IMR-90 (cell line): ENCODE measurements around the gene MED26. TPM values are rescaled to one million over a fixed set of nuclear protein-coding genes. Genes with fewer than 3 reads are reported as not detected.

Experiments used
- ATAC-seq: fragments of 200-7000 bp; cut with Tn5 transposase; 2 replicates; pipeline ENCODE4 v1.9.1; 2020; ENCODE audit warnings: low read depth, mild to moderate bottlenecking, moderate library complexity
- BruUV-seq: library from RNA; stranded (reverse); fragments of 400-500 nt; replicated peaks from 2 replicates; lab custom pipeline; 2021; lab: Mats Ljungman, UMichigan
- CTCF ChIA-PET: fragments of 300-600 bp; formaldehyde crosslinking; extraction: SDS; loops from one replicate; lab custom pipeline; 2021; ENCODE audit warnings: antibody characterized with exemption; lab: Yijun Ruan, JAX
- POLR2A ChIA-PET: fragments of 300-600 bp; sonication (Branson Sonifier 250); formaldehyde crosslinking; loops from one replicate; lab custom pipeline; 2022; ENCODE audit warnings: antibody characterized with exemption; ENCODE audit not compliant: unreplicated experiment; lab: Charles Lee
- DNase-seq: peaks from one replicate; pipeline ENCODE4 v3.0.0; 2013
- H2AFZ ChIP-seq: replicated peaks from 2 replicates; pipeline ENCODE3; 2013; ENCODE audit warnings: low read length, mild to moderate bottlenecking; ENCODE audit not compliant: poor library complexity
- H2AK5ac ChIP-seq: 2 replicates; pipeline ENCODE4 v1.6.1; 2013; ENCODE audit warnings: low read depth, low read length, inconsistent platforms
- H2AK9ac ChIP-seq: replicated peaks from 2 replicates; pipeline ENCODE3; 2013; ENCODE audit warnings: mild to moderate bottlenecking, low read depth, low read length, moderate library complexity; ENCODE audit not compliant: poor library complexity
- H2BK120ac ChIP-seq: 2 replicates; pipeline ENCODE4 v1.6.1; 2013; ENCODE audit warnings: low read depth, low read length, inconsistent platforms
- H2BK15ac ChIP-seq: 3 replicates; pipeline ENCODE4 v1.6.1; 2013; ENCODE audit warnings: low read depth, low read length, inconsistent platforms
- H2BK20ac ChIP-seq: 2 replicates; pipeline ENCODE4 v1.6.1; 2013; ENCODE audit warnings: low read depth, mild to moderate bottlenecking, inconsistent platforms, low read length, moderate library complexity
- H2BK5ac ChIP-seq: 2 replicates; pipeline ENCODE4 v1.6.1; 2013; ENCODE audit warnings: mild to moderate bottlenecking, low read depth, low read length, inconsistent platforms; ENCODE audit not compliant: poor library complexity, severe bottlenecking
- H3K14ac ChIP-seq: replicated peaks from 2 replicates; pipeline ENCODE4 v1.6.1; 2013; ENCODE audit warnings: low read depth, low read length, inconsistent platforms
- H3K18ac ChIP-seq: 2 replicates; pipeline ENCODE4 v1.6.1; 2013; ENCODE audit warnings: low read depth, low read length, control low read depth
- H3K23ac ChIP-seq: 2 replicates; pipeline ENCODE4 v1.6.1; 2013; ENCODE audit warnings: low read depth, low read length, inconsistent platforms
- H3K27ac ChIP-seq: 2 replicates; pipeline ENCODE4 v1.5.1; 2013; ENCODE audit warnings: mild to moderate bottlenecking, control low read depth, low read length; ENCODE audit not compliant: insufficient read depth
- H3K27me3 ChIP-seq: 2 replicates; pipeline ENCODE4 v1.6.1; 2013; ENCODE audit warnings: low read length; ENCODE audit not compliant: control insufficient read depth, insufficient read depth
- H3K36me3 ChIP-seq: 2 replicates; pipeline ENCODE4 v1.6.1; 2013; ENCODE audit warnings: low read length, mixed read lengths; ENCODE audit not compliant: control insufficient read depth, insufficient read depth
- H3K4ac ChIP-seq: 2 replicates; pipeline ENCODE4 v1.6.1; 2013; ENCODE audit warnings: low read depth, low read length, inconsistent platforms
- H3K4me1 ChIP-seq: 2 replicates; pipeline ENCODE4 v1.6.1; 2013; ENCODE audit warnings: low read length, mixed read lengths; ENCODE audit not compliant: control insufficient read depth, insufficient read depth
- H3K4me2 ChIP-seq: 2 replicates; pipeline ENCODE4 v1.6.1; 2013; ENCODE audit warnings: low read depth, mild to moderate bottlenecking, control low read depth, low read length, moderate library complexity
- H3K4me3 ChIP-seq: 2 replicates; pipeline ENCODE4 v1.5.1; 2013; ENCODE audit warnings: low read depth, mild to moderate bottlenecking, control low read depth, low read length, moderate library complexity; ENCODE audit not compliant: insufficient read depth
- H3K56ac ChIP-seq: 2 replicates; pipeline ENCODE4 v1.6.1; 2013; ENCODE audit warnings: low read length, inconsistent platforms; ENCODE audit not compliant: insufficient read depth; ENCODE audit errors: extremely low read depth
- H3K79me1 ChIP-seq, 2 experiments: 2 replicates each; pipeline ENCODE4 v1.6.1; 2013; ENCODE audit warnings: low read length in 2 of 2, inconsistent platforms in 1 of 2, low read depth in 1 of 2
- H3K9ac ChIP-seq: 2 replicates; pipeline ENCODE4 v1.6.1; 2013; ENCODE audit warnings: low read depth, low read length, control low read depth
- H3K9me1 ChIP-seq: 2 replicates; pipeline ENCODE4 v1.6.1; 2013; ENCODE audit warnings: low read length, inconsistent platforms; ENCODE audit not compliant: insufficient read depth
- H3K9me3 ChIP-seq: 2 replicates; pipeline ENCODE4 v1.6.1; 2013; ENCODE audit warnings: low read length; ENCODE audit not compliant: control insufficient read depth, insufficient read depth
- H4K20me1 ChIP-seq: 2 replicates; pipeline ENCODE4 v1.6.1; 2013; ENCODE audit warnings: low read length, inconsistent platforms; ENCODE audit not compliant: insufficient read depth
- H4K5ac ChIP-seq: 2 replicates; pipeline ENCODE4 v1.6.1; 2013; ENCODE audit warnings: mild to moderate bottlenecking, low read depth, low read length, control low read depth
- H4K8ac ChIP-seq, 2 experiments: 2 replicates each; pipeline ENCODE4 v1.6.1; 2013; ENCODE audit warnings: low read depth in 2 of 2, low read length in 2 of 2, control low read depth in 1 of 2, inconsistent platforms in 1 of 2
- H4K91ac ChIP-seq: 2 replicates; pipeline ENCODE4 v1.6.1; 2013; ENCODE audit warnings: low read depth, low read length, inconsistent platforms; ENCODE audit not compliant: insufficient read depth
- BHLHE40 ChIP-seq: fragments of 150-350 bp; IDR thresholded peaks from 2 replicates; pipeline ENCODE4 v1.6.1; 2016; ENCODE audit warnings: mild to moderate bottlenecking, low read depth, low read length
- CTCF ChIP-seq: conservative IDR thresholded peaks from 2 replicates; pipeline ENCODE4 v1.5.1; 2012; ENCODE audit warnings: mild to moderate bottlenecking, low read depth, low read length, improper control_type of control experiment
- FOS ChIP-seq: fragments of 150-350 bp; IDR thresholded peaks from 2 replicates; pipeline ENCODE4 v1.6.1; 2016; ENCODE audit warnings: low read depth, low read length
- MAFK ChIP-seq: IDR thresholded peaks from 2 replicates; pipeline ENCODE4 v1.6.1; 2012; ENCODE audit warnings: low read depth, low read length, improper control_type of control experiment
- NFE2L2 ChIP-seq: fragments of 150-350 bp; IDR thresholded peaks from 2 replicates; pipeline ENCODE4 v1.6.1; 2016; ENCODE audit warnings: low read depth, mild to moderate bottlenecking, low read length
- RCOR1 ChIP-seq: IDR thresholded peaks from 2 replicates; pipeline ENCODE4 v1.6.1; 2012; ENCODE audit warnings: mild to moderate bottlenecking, low read length, improper control_type of control experiment; ENCODE audit not compliant: insufficient replicate concordance
- SMC3 ChIP-seq: fragments of 150-350 bp; IDR thresholded peaks from 2 replicates; pipeline ENCODE4 v1.6.1; 2016; ENCODE audit warnings: low read depth, mild to moderate bottlenecking, antibody characterized with exemption, low read length, moderate library complexity
- USF2 ChIP-seq: fragments of 150-350 bp; IDR thresholded peaks from 2 replicates; pipeline ENCODE4 v1.6.1; 2017; ENCODE audit warnings: mild to moderate bottlenecking, antibody characterized with exemption, low read length, low read depth
- dilution Hi-C: fragments of 300-500 bp; cut with HindIII; formaldehyde crosslinking; loops from one replicate; pipeline ENCODE4 v1.14.3; 2018; ENCODE audit warnings: low sequenced_read_pairs; ENCODE audit not compliant: unreplicated experiment
- in situ Hi-C: fragments of 300-500 bp; cut with MboI; formaldehyde crosslinking; loops from 3 replicates; pipeline ENCODE4 v1.14.3; 2019; ENCODE audit warnings: low sequenced_read_pairs, inconsistent platforms, mixed read lengths
- intact Hi-C: fragments of 100-400 bp; cut with micrococcal nuclease; formaldehyde crosslinking; loops from 2 replicates; pipeline ENCODE4 v1.10.0; 2022
- polyA plus RNA-seq, 3 experiments: library from polyadenylated mRNA; depleted of rRNA; stranded (reverse); fragments of >200 nt; gene quantifications; 2 replicates each; pipeline ENCODE4 v1.2.3, GENCODE V29; 2012; ENCODE audit warnings: low replicate concordance in 1 of 3
- total RNA-seq: library from RNA; depleted of rRNA; stranded (reverse); fragments of >200 nt; gene quantifications from 2 replicates; pipeline ENCODE4 v1.2.3, GENCODE V29; 2012

The MED26 gene
- total and polyA plus RNA-seq, 2 of the 4 experiments (the other 2 are of a cell fraction) = 2.0 to 4.0 TPM

- Histone ChIP-seq H4K8ac (no peak overlapping the region), H2BK20ac (no peak overlapping the region), H3K4me3 (no peak overlapping the region), H2BK5ac (no peak overlapping the region), H2BK120ac (no peak overlapping the region), H3K4ac (no peak overlapping the region; the same call in 1 of the 2 replicates), H3K9ac (no peak overlapping the region), H2AK9ac (no peak overlapping the region), H3K4me1 (peaks cover 10% of the 10 kb centered on the region), H3K23ac (0 out of 2 replicates have a peak overlapping the region, but pooled peaks have one; percentile 24), H3K27me3 (no peaks in the 10 kb centered on the region), H4K5ac (no peak overlapping the region), H2BK15ac (no peak overlapping the region), H3K14ac (no peak overlapping the region), H2AFZ (no peak overlapping the region), H3K56ac (no peak overlapping the region), H3K27ac (no peak overlapping the region), H4K91ac (no peak overlapping the region), H3K9me3 (no peaks in the 10 kb centered on the region), H4K20me1 (peaks cover 48% of the 10 kb centered on the region), H3K18ac (no peak overlapping the region), H3K36me3 (peaks cover 36% of the 10 kb centered on the region), H3K9me1 (peaks cover 29% of the 10 kb centered on the region), H2AK5ac (no peak overlapping the region), H3K79me1 (peaks cover 34 to 85% of the 10 kb centered on the region in 2 experiments), H3K4me2 (0 out of 2 replicates have a peak overlapping the region, but pooled peaks have one; percentile 12)
- BruUV-seq = no TSS peak
- dilution Hi-C loops = no loop called here
- POLR2A ChIA-PET = no interaction called here
- TF ChIP-seq RCOR1 = no peak
- no peak for TF ChIP-seq BHLHE40
- no peak for TF ChIP-seq FOS
- no peak for TF ChIP-seq USF2
- no peak for TF ChIP-seq MAFK
- TF ChIP-seq NFE2L2 = no peak
- TF ChIP-seq CTCF = no peak
- TF ChIP-seq SMC3 = no peak
- CTCF ChIA-PET = no interaction called here
- ATAC-seq = no peak
- no peak for DNase-seq
- in situ Hi-C loops = no loop called here
- intact Hi-C loops = loop anchor here (5.0 kb wide), 1 partner anchor 53 kb away; the partner anchor contains the start of gene MED26
Observed at GRCh38 chr19:16573925-16574324, 54.1 kb downstream of the MED26 start.
